OCI-LY3 (cell line): ENCODE results near the gene ANKRD22.

Experiments
- EZH2phosphoT487 ChIP-seq: fragments of 200-600 bp; shearing (Covaris generic); IDR thresholded peaks from 2 replicates; pipeline ENCODE4 v1.6.1; 2018; ENCODE audit warnings: antibody characterized with exemption, mixed run types, low read depth
- TF ChIP-seq, protein P1 (sequence below): fragments of 200-600, 300-600 bp; sonication (generic); IDR thresholded peaks from 2 replicates; pipeline ENCODE4 v1.5.1; 2014; ENCODE audit warnings: antibody characterized with exemption, low read length, low read depth

DNA sequence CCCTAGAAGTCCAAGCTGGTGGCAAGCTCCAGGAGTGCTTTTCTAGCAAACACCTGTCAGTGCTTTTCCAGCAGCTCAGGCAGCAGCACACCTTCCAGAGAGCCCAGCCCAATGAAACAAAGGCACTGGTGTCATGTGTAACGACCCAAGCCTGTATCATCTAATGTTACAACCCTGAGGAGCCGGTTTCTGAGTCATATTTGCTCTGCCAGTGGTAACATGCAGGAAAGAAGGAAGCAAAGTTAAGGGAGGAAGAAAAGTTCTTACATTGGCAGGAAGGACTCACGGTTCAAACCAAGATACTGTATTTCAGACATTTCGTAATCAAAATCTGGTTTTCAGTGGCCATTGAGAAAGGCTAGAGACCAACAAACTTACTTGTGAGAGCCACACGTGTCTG is at the start of gene ANKRD22:
- TF ChIP-seq, protein P1, sequence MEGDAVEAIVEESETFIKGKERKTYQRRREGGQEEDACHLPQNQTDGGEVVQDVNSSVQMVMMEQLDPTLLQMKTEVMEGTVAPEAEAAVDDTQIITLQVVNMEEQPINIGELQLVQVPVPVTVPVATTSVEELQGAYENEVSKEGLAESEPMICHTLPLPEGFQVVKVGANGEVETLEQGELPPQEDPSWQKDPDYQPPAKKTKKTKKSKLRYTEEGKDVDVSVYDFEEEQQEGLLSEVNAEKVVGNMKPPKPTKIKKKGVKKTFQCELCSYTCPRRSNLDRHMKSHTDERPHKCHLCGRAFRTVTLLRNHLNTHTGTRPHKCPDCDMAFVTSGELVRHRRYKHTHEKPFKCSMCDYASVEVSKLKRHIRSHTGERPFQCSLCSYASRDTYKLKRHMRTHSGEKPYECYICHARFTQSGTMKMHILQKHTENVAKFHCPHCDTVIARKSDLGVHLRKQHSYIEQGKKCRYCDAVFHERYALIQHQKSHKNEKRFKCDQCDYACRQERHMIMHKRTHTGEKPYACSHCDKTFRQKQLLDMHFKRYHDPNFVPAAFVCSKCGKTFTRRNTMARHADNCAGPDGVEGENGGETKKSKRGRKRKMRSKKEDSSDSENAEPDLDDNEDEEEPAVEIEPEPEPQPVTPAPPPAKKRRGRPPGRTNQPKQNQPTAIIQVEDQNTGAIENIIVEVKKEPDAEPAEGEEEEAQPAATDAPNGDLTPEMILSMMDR, result no peak
- no peak for TF ChIP-seq EZH2phosphoT487
